HG03095 (cell line): ENCODE results near the gene ZP1.

ENCODE experiments used
- ATAC-seq: cut with Tn5 transposase; IDR thresholded peaks from one replicate; pipeline ENCODE4 v1.9.1; 2021; ENCODE audit warnings: moderate library complexity; ENCODE audit not compliant: unreplicated experiment

ZP1 gene

DNA sequence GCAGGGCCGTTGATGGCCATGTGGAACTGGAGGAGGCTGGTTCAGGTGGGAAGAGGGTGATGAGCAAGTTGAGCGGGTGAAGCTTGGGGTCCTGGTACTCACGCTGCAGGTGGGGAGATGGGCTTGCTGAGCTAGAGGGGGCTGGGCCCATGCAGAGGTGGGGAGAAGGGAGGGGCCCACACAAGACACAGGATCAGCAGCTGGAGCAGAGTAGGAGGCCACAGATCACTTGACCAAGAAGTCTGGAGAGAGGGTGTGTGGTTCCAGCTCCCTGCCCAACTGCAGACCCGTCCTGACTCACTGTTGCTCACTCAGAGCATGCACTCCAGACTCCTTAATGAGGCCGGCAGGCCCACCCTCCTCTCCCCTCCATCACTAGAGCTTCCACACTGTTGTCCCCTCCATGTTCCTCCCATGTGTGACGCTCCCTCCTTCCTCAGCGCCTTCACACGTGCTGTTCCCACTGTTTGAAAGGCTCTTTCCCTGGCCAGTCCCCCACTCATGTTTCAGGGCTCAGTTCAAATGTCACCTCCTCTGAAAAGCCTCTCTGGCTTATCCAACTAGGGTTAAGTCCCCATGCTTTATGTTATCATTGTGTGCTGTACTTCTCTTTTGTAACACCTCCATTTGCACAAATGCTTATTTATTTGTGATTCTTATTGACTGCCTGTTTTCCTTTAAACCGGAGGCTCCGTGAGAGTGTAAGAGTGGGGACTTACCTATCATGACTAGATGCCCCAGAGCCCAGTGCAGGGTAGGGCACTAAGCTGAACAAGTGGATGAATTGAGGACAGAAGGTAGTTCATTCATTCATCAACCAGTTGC lies 23.1 kb upstream of the ZP1 start:
- ATAC-seq = no peak

- no peak for ATAC-seq
These were observed 22.5 kb upstream of the ZP1 start for GRCh38 chr11:60844870-60845221.

DNA sequence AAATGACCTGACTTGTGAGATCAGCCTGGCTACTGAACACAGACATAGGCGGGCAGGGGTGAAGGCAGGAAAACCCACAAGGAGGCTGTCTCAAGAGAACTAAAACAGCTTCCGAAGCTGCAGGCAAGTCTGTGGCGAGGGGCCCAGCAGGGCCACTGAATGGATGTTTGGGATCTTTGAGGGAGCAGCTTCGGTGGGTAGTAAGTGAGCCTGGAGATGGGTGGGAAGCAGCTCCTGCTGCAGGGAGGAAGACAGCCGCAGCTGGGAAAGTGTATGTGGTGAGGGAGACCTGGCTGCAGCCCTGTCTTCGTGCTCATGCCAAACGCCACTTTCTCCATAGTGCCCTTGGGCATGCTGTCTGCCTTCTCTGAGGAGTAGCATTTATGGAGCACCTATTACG lies 22.0 kb upstream of the ZP1 start:
- ATAC-seq = no peak

- no peak for ATAC-seq
These were observed 20.1 kb upstream of the ZP1 start for GRCh38 chr11:60847281-60847680.

DNA sequence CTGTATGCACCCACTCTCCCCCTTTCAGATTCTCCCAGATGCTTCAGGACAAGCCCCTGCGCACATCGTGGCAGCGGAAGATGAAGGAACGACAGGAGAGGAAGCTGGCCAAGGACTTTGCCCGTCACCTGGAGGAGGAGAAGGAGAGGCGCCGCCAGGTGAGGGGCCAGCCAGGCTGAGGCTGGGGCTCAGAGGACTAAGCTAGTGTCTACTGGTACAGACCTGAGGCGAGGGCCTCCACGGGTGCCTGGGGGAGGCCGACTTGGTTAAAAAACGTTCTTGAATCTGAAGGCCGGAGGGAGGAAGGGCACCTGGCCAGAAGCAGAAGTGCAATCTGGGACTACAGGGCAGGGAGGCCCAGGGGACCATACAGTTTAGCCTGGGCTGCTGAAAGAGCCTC lies 19.4 kb upstream of the ZP1 start:
- no peak for ATAC-seq

DNA sequence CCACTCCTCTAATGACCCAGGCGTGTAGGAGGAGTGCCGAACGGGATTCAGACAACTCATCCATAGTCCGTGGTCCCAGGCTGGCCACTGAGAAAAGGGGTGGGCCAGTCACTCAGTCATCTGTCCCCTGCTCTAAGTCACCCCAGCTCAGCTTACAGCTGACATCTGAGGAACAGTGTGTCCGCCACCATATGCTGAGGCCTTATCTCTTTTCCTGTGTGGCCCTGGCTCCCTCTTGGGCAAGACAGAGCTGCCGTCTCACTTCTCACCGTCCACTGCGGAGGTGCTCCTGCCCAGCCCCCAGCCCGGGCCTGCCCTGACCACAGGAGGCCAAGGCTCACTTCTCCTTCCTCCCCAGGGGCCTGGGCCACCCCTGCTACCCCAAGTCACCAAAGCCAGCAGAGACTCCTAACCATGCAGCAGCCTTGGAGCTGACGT lies 18.6 kb upstream of the ZP1 start:
- ATAC-seq = no peak

DNA sequence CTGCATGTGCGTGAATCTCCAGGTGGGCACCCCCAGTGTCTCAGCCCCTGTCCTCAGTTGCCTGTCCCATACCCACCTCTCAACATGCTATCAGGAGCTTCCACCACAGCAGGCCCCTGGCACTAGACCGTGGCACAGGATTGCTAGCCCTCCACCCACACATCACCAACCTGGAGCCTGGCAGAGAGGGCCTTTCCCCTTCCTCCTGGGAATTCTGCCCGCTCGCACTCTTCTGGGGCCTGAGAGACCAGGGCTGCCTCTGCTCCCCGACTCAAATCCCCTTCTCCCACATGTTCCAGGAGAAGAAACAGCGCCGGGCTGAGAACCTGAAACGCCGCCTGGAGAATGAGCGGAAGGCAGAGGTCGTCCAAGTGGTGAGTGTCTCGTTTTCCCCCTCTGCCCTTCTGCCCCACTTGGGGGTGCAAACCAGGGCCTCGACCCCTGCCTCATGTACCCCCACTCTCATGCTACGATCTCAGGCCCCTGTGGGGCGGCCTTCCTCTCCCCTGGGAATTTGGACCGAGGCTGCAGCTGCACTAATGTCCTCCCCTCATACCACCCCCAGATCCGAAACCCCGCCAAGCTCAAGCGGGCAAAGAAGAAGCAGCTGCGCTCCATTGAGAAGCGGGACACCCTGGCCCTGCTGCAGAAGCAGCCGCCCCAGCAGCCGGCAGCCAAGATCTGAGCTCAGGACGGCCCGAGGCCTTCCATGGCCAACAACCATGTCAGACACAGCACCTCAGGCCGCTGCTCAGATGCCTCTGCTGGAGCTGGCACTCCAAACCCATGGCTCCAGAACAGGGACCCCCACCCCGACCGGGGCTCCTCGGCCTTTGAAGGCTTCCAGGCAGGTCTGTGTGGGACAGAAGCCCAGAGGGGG lies 17.5 kb upstream of the ZP1 start:
- ATAC-seq = no peak

GRCh38 chr11:60851327-60852104 lies 15.8 kb upstream of the ZP1 start:
- no peak for ATAC-seq

DNA sequence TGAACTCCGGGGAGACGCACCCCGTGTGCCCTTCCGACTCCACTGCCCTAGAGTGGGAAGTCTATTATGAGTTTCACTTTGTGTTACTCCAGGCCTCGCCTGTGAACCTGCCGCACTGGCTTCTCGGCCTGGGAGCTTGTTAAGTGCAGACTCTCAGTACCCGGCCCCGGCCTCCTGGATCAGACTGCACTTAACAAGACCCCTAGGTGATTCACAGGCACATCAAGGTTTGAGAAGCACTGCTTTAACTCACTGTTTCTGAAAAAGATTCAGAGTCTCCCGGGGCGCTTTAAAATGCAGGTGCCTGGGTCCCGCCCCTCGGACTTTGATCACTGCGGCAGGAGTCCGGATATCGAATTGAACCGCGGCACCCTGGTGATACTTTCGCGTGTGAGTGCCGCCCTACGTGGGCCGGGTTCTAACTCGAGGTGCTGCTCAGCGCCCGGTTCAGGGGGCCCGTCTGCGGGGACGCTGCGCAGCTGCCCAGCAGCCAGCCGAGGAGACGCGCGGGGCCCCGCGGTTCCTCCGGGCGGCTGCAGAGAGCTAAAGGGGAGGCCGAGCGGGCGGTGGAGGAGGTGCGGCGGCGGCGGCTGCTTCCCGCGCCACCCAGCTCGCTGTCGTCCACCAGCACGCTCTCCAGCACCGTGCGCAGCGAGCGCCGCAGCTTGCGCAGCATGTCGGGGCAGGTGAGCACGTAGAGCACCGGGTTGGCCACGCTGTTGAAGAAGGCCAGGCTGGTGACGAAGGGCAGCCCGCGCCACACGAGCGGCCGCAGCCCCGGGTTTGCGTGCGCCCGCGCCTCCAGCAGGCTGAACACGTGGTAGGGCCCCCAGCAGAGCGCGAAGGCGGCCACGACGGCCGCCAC lies 15.0 kb upstream of the ZP1 start:
- ATAC-seq = no peak

- no peak for ATAC-seq
These were observed 14.1 kb upstream of the ZP1 start for GRCh38 chr11:60852982-60853950.

DNA sequence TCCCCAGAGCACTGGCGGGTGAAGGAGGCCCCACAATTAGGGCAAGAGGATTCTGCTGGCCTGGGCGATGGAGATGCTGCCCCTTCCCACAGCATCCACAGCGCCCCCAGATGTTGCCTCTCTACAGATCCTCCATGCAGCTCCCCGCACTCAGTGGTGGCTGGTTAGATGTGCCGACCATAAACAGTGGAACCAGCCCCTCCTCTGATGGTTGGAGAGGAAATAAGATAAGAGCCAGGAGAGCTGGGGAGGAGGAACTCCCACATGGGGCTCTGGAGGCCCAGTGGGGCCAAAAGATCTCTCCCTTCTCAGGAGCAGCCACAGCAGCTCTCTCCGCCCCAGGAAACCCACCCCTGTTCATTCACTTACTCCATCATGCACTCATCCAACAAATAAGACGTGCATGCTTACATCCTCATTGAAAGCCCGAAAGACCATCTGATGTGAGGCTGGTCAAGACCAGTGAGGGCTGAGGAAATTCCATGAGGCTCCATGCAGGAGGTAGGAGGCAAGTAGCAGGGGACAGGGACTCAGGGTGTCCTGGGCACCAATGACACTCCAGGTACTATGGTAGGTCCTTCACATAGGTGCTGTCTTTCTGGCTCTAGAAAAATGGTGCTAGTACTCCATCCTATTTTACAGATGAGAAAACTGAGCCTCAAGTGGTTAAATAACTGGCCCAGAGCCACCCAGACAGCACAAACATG lies 13.0 kb upstream of the ZP1 start:
- ATAC-seq = no peak

- ATAC-seq = no peak
These were observed 12.3 kb upstream of the ZP1 start for GRCh38 chr11:60854847-60855725.

- no peak for ATAC-seq
These were observed 11.4 kb upstream of the ZP1 start, which contains the start of gene PTGDR2 for GRCh38 chr11:60855726-60856633. Gene PTGDR2 (minus strand): TSS chr11:60855950. CDS start chr11:60853722, 2,228 bp downstream.

DNA sequence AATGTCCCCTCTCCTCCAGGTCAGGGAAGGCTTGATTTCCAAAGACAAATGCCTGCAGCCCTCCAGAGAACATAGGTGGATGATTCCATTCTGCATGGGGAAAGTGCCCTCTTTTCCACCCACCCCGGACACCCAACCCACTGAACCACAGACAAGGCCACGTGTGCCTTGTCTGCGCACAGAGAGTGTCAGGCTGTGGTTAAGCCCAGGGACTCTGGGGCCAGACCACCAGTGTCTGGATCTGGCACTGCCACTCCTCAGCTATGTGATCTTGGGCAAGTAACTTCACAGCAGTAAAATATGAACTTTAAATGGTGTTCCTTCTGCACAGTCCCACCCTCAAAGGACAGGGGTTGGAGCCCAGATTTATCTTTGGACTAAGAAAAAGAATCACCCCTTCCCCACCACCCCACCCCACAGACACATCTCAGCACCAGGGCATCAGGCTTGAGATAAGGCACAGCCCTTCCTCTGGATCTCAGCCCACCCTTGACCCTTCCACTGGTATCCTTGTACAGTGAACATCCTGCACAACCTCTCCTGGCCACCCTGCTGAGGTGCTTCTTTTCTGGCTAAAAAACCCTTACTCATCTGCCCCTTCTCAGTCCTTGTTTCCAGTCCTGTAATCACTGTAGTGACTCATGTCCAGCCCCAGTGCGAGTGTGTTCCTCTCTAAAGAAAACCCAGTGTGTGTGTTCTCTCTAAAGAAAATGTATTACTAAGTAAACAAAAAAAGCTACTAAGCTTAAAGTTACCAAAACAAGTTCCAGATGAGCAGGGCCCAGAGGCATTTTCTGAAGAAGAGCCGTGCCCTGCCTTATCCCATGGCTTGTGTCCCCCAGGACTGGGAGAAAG lies 9.7 kb upstream of the ZP1 start:
- ATAC-seq = no peak

DNA sequence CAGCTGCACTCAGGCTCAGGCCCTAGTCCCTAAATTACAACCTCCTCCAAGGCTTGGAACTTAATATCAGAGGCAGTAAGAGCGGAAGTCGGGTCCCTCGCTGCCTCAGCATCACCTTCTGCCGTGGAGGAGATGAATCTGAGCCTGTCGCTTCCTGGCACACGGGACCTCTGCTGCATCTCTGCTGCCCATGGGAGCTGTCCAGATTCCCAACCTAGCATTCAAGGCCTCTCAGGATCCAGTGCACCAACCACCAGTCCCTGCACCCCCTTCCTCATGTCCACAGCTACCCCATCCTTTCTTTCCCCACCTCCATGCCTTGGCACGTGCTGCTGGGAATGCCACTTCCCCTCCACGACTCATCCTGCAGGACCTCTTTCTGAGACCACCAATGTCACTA lies 9.1 kb upstream of the ZP1 start:
- ATAC-seq = no peak
